Activated CD8-positive, alpha-beta memory T cell treated with anti-CD3 and anti-CD28 coated beads for 36 hours (primary cell): ENCODE data around the gene PAQR4. TPM values are rescaled to one million over a fixed set of nuclear protein-coding genes. Genes with fewer than 3 reads are reported as not detected.
"Not testable (repeated sequence)": the region's sequence is repeated elsewhere in the genome, so short reads cannot be mapped to it uniquely, and the experiment has no call there.

ENCODE experiments used
- CTCF ChIA-PET: fragments of 350-600 bp; sonication (Branson Sonifier 250); formaldehyde crosslinking; loops from one replicate; lab custom pipeline; 2021; ENCODE audit warnings: antibody characterized with exemption; lab: Charles Lee
- POLR2A ChIA-PET: fragments of 350-600 bp; sonication (Branson Sonifier 250); formaldehyde crosslinking; loops from one replicate; lab custom pipeline; 2021; ENCODE audit warnings: antibody characterized with exemption; lab: Charles Lee
- total RNA-seq, 2 experiments: library from RNA; stranded (reverse); gene quantifications; one replicate each; pipeline ENCODE4 v1.2.3, GENCODE V29; 2021

Gene PAQR4
- total RNA-seq, 2 experiments from 2014 or later = 41.1 to 43.0 TPM

GRCh38 chr16:2937170-2937569 lies 32.0 kb upstream of the PAQR4 start:
- CTCF ChIA-PET = no interaction called here
- POLR2A ChIA-PET = no interaction called here

DNA sequence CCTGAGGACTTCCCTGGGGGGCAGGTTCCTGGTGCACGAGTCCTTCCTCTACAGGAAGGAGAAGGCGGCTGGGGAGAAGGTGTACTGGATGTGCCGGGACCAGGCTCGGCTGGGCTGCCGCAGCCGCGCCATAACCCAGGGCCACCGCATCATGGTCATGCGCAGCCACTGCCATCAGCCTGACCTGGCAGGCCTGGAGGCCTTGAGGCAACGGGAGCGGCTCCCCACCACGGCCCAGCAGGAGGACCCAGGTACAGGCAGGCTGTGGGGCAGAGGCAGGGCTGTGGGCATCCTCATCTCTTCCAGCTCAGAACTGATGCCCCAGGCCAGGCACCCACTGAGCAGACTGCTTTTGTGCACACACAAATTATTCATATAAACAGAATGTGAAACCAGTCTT lies 30.9 kb upstream of the PAQR4 start:
- POLR2A ChIA-PET = no interaction called here
- CTCF ChIA-PET = no interaction called here

DNA sequence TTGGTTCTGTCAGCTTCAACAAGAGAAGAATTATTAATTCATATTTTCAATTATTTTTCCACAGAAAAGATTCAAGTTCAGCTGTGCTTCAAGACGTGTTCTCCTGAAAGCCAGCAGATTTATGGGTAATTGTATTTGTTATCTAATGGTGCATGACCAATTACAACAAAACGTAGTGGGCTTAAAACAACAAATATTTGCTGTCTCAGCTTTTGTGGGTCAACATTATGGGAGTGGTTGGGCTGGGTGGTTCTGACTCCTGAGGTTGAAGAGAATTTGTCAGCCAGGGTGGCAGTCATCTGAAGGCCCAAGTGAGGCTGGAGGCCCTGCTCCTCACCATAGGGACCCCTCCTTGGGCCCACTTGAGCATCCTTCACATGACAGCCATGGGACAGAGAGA lies 29.2 kb upstream of the PAQR4 start:
- ChIA-PET POLR2A (interaction anchor here (0.6 kb wide), 1 partner anchor 41 kb away, joined by 7 read pairs; no protein-coding TSS in a partner anchor), CTCF (interaction anchor here (0.8 to 1.4 kb wide), 3 partner anchors 13 to 79 kb away, joined by 3 to 10 read pairs (median 3); no protein-coding TSS in a partner anchor)

DNA sequence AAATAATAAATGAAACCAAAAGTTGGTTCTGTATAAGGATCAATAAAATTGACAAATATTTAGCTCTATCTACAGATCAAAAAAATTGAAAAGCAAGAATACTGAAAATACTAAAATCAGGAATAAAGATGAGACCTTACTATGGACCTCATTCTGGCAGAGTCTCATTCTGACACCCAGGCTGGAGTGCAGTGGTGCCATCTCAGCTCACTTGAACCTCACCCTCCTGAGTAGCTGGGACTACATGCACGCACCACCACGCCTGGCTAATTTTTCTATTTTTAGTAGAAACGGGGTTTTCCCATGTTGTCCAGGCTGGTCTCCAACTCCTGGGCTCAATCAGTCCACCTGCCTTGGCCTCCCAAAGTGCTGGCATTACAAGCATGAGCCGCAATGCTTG lies 27.1 kb upstream of the PAQR4 start:
- POLR2A ChIA-PET = no interaction called here

GRCh38 chr16:2943716-2944115 lies 25.4 kb upstream of the PAQR4 start:
- CTCF ChIA-PET = interaction anchor here (1.4 kb wide), 1 partner anchor 24 kb away, joined by 3 read pairs; no protein-coding TSS in a partner anchor
- POLR2A ChIA-PET = not testable (repeated sequence)

More for the DNA sequence above, 27.1 kb upstream of the PAQR4 start:
- CTCF ChIA-PET = interaction anchor here (0.5 to 1.4 kb wide), 3 partner anchors 11 to 103 kb away, joined by 3 to 4 read pairs (median 3); no protein-coding TSS in a partner anchor

GRCh38 chr16:2946649-2947048 lies 22.5 kb upstream of the PAQR4 start:
- ChIA-PET CTCF (interaction anchor here (0.6 kb wide), 1 partner anchor 482 kb away, joined by 3 read pairs; no protein-coding TSS in a partner anchor), POLR2A (no interaction called here)

DNA sequence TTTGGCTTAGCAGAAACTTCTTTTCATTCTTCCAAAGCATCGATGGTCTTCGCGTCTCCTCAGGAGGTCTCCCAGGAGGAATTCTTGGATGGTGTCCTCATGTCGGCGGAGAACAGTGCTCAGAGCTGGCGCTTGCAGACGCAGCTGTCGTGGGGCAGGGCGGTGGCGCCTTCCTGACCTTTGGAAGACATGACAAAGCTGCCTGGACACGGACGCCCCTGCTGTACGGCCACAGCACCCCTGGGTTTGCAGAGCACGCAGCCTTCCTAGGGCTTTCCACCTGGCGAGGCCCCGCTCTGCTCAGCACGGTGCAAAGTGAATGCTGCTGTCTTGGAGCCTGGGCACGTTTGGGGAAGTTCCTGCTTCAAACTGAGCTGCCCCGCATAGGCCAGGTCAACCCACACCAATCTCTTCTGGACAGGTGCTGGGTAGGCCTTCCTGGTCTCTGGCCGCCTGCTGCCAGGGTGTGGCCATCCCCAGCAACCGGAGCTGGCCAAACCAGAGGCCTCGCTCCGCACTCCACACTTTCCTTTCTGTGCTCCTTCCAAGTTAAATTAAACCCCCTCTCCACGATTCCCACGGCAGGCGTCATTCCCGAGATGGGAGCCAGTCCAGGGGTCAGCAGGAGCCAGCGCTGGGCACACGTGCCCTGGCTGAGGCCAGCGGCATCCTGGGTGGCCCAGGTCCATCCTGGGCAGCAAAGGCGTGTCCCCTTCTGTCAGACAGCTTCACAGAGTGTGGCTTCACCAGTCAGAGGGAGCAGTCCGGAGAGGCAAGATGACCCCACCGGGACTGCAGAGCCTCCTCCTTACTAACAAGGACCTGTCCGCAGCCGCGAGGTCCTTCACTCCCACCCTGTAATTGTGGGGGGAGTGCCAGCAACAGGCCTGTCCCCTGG lies 20.1 kb upstream of the PAQR4 start:
- POLR2A ChIA-PET = no interaction called here

DNA sequence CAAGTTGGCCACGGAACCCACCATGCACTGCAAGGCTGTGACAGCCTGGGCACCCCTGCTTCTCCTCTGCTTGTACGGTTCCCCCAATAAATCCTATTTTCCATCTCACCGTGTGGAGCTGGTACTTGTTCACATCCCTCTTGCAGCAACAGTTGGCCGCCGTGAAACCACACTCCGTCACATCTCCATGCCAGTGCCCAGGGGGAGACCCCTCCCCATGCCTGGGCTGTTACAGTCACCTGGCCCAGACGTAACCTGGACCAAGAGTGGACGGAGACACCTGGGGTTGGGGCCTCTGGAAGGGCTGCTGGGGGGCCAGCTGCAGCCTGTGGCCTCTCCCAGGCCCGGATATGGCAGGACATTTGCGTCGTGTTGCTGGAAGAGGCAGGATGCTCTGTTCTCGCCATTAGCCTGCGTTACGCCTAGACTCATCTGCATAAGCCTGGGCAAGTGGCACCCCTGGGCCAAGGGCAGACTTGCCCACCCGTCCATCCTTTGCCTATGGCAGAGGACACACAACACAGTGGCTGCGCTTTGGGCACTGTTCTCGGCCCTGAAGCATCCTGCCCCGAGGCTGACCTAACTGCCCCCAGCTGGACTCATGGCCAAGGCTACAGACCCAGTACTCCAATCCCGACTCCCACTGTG lies 19.3 kb upstream of the PAQR4 start:
- POLR2A ChIA-PET = no interaction called here
- CTCF ChIA-PET = interaction anchor here (0.6 kb wide), 2 partner anchors 17 to 60 kb away, joined by 3 to 4 read pairs; no protein-coding TSS in a partner anchor

More for the DNA sequence above, 20.1 kb upstream of the PAQR4 start:
- CTCF ChIA-PET = no interaction called here

- POLR2A ChIA-PET = no interaction called here
Observed at GRCh38 chr16:2950353-2950724, 18.8 kb upstream of the PAQR4 start.

GRCh38 chr16:2950773-2951172 lies 18.4 kb upstream of the PAQR4 start:
- ChIA-PET POLR2A (no interaction called here), CTCF (no interaction called here)

More at GRCh38 chr16:2950353-2950724, 18.8 kb upstream of the PAQR4 start:
- CTCF ChIA-PET = interaction anchor here (0.6 kb wide), 2 partner anchors 18 to 60 kb away, joined by 3 to 4 read pairs; no protein-coding TSS in a partner anchor

DNA sequence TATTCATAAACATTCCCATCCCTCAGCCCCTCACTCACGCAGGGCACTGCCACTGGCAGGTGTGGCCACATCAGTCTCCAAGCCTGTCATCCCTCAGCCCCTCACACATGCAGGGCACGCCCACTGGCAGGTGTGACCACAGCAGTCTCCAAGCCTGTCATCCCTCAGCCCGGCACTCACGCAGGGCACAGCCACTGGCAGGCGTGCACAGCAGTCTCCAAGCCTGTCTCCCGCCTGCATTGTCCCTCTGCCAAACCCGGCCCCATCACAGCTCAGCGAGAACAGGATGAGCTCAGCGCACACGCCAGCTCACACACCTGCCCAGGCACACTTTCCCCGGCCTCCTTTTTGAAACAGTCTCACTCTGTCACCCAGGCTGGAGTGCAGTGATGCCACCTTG lies 16.5 kb upstream of the PAQR4 start:
- POLR2A ChIA-PET = interaction anchor here (0.6 kb wide), 1 partner anchor 53 kb away, joined by 3 read pairs; no protein-coding TSS in a partner anchor
- CTCF ChIA-PET = interaction anchor here (0.7 to 1.6 kb wide), 3 partner anchors 10 to 18 kb away, joined by 3 to 4 read pairs (median 3); no protein-coding TSS in a partner anchor

DNA sequence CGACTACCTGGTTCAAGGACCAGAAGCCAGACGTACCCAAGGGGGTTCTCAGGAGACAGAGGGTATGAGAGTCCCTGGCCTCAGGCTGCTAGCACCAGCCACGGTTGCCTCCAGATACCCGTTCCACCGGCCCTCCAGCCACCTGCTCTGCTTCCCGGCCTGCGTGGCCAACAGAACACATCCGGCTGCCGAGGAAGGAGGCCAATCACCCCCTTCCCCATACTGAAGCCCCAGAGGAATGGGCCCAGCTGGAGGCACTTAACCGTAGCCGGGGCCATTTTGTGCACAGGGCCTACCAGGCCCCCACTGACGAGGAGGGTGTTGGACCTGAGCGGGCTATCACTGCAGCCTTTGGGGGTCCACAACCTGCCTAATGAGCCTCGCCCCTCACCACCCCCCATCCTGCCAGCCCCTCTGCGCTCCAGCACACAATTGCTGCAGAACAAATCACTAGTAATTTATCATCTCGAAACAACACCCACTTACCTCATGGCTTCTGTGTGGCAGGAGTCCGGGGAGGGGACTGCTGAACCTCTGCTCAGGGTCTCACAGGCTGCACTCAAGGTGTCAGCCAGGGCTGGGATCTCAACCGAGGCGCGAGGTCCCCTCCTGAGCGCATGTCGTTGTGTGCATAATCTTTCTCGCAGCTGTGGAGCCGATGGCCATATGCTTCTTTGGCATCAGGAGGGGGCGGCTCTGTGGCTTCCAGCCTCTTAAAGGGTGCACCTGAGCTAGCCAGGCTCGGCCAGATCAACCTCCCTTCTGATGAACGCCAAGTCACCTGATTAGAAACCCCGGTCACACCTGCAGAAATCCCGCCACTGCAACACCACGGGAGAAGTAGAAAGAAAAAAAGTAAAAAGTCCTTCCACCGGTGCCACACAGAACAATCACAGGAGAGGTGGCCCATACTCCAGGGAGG lies 15.2 kb upstream of the PAQR4 start:
- ChIA-PET POLR2A (no interaction called here), CTCF (interaction anchor here (1.6 kb wide), 1 partner anchor 16 kb away, joined by 3 read pairs; no protein-coding TSS in a partner anchor)

DNA sequence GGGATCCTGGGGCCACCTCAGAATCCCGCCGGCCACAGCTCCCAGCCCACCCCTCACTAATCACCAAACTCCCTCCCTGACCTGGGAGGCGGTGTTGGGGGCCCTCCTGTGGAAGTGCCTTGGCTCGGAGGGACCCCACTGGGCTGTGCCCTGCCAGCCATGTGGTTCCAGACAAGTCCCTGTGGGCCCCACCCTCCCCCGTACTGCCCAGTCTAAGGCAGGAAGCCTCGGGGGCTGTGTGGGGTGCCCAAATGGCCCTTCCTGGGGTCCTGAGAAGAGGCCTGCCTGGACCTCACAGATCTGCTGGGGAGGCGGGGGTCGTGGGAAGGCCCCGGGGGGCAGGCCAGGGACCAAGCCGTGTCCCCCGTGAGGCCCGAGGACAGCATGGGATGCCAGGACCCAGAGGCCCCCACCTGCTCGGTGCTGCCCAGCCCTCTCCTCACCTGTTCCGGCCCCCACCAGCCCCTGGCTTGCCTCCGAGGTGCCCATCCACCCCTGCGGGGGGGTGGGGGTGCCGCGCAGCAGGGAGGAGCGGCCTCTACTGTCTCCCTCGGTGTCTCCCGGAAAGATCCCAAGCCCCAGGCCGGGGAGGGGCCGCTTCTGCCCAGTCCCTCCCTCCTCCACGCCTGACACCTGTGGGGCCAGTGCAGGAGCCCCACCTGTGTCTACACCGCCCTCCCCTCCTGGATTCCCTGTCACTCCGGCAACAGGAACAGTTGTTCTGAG lies 14.3 kb upstream of the PAQR4 start:
- ChIA-PET CTCF (no interaction called here), POLR2A (no interaction called here)

DNA sequence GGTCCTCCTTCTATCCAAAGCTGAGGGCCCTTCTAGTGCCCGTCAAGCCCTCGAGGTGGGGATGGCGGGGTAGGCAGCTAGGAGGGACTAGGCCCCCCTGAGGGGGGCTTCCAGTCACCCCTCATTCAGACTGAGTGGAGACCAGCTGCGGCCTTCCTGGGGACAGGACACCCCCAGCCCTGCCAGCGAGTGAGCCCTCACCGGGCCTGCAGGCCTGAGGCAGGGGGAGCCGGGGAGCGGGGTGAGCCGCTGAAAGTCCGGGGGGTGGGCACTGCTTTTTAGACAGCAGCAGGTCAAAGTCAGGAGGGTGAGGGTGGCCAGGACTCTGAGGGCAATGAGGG lies 13.7 kb upstream of the PAQR4 start:
- CTCF ChIA-PET = interaction anchor here (1.4 to 1.8 kb wide), 2 partner anchors 10 to 14 kb away, joined by 5 to 6 read pairs; partner anchors contain the start of genes KREMEN2 and PAQR4
- POLR2A ChIA-PET = no interaction called here

DNA sequence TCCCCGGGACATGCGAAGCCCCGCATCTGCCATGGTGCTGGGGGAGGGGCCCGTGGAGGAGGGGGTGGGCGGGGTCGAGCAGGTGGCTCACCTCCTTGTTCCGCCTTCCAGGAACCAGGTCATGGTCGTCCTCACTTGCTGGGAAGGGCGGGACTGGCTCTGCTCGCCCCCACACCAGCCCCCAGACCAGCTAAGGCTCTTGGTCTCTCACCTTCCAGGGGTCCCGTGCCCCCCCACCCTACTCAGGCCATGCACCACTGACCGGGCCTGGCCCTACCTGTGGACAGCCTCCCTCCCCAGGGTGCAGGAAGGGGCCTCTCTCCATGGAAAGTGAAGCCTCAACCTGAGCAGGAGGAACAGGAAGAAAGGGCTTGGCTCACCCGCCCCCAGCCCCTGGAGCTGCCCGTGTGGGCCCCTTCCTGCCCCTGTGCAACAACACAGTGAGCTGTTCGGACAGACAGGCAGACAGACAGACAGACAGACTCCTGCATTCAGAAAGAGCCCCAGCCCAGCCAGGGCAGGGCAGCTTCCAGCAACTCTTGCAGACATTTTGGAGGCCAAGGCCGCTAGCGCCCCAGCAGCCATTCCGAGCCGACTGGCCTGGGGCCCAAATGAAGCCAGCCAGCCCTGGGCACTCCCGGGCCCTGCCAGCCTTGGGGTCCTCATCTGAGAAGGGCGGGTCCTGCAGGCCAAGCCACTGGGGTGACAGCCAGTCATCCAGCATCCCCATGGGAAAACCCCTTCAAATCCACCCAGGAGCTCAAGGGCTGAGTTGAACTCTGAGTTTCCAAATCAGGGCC lies 13.2 kb upstream of the PAQR4 start:
- ChIA-PET POLR2A (no interaction called here), CTCF (interaction anchor here (1.4 to 1.8 kb wide), 2 partner anchors 9 to 14 kb away, joined by 5 to 6 read pairs; partner anchors contain the start of genes KREMEN2 and PAQR4)

DNA sequence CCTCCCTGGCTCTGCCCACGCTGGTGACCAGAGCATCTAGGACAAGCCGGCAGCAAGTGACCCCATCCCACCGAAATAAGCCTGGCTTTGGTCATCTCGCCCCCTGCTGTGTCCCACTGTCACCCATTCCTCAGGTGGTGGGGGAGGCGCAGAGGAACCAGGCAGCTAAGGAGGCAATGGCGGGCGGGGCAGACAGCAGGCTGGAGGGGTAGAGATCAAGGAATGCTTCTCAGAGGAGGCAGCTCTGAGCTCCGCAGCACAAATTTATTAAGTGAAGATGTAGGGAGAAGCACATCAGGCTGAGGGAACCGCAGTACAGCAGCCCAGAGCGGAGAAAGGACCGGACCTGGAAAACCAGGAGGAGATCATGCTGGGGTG lies 12.6 kb upstream of the PAQR4 start:
- POLR2A ChIA-PET = no interaction called here
- CTCF ChIA-PET = interaction anchor here (1.4 to 1.8 kb wide), 2 partner anchors 9 to 13 kb away, joined by 5 to 6 read pairs; partner anchors contain the start of genes KREMEN2 and PAQR4

GRCh38 chr16:2959206-2959605 lies 9.9 kb upstream of the PAQR4 start:
- ChIA-PET CTCF (interaction anchor here (0.8 kb wide), 1 partner anchor 11 kb away, joined by 4 read pairs; no protein-coding TSS in a partner anchor), POLR2A (no interaction called here)
